Subcutaneous abdominal adipose tissue (tissue), 5 donors: ENCODE results near the gene OBP2B.
A peak's percentile ranks its signal among the peaks of the same experiment; 100 is the strongest.
"Not testable (repeated sequence)": the region's sequence is repeated elsewhere in the genome, so short reads cannot be mapped to it uniquely, and the experiment has no call there.

Source experiments
- H3K27ac ChIP-seq: one replicate; pipeline ENCODE4 v1.7.0; 2013; ENCODE audit warnings: low read depth, mild to moderate bottlenecking, inconsistent platforms, low read length, moderate library complexity
- H3K27me3 ChIP-seq, 5 donors: one replicate each; pipeline ENCODE4 v1.7.0; 2013; ENCODE audit warnings: low read length in 5 of 5, inconsistent platforms in 1 of 5; ENCODE audit not compliant: control insufficient read depth in 5 of 5, insufficient read depth in 4 of 5
- H3K36me3 ChIP-seq, 5 donors: one replicate each; pipeline ENCODE4 v1.7.0; 2013; ENCODE audit warnings: low read length in 5 of 5; ENCODE audit not compliant: control insufficient read depth in 5 of 5, insufficient read depth in 5 of 5
- H3K4me1 ChIP-seq, 5 donors: one replicate each; pipeline ENCODE4 v1.7.0; 2013; ENCODE audit warnings: low read length in 5 of 5, mild to moderate bottlenecking in 3 of 5, moderate library complexity in 1 of 5; ENCODE audit not compliant: control insufficient read depth in 5 of 5, insufficient read depth in 5 of 5
- H3K4me3 ChIP-seq, 5 donors: one replicate each; pipeline ENCODE4 v1.7.0; 2013; ENCODE audit warnings: low read length in 5 of 5, low read depth in 1 of 5
- H3K9ac ChIP-seq, 5 donors: one replicate each; pipeline ENCODE4 v1.7.0; 2013; ENCODE audit warnings: low read length in 5 of 5, mild to moderate bottlenecking in 4 of 5, moderate library complexity in 3 of 5
- H3K9me3 ChIP-seq, 5 donors: one replicate each; pipeline ENCODE4 v1.7.0; 2013; ENCODE audit warnings: low read length in 5 of 5; ENCODE audit not compliant: control insufficient read depth in 5 of 5
- donor health status: healthy.
- donor health status: healthy.
- donor health status: healthy.
- donor health status: healthy.
- donor health status: healthy.

OBP2B gene

DNA sequence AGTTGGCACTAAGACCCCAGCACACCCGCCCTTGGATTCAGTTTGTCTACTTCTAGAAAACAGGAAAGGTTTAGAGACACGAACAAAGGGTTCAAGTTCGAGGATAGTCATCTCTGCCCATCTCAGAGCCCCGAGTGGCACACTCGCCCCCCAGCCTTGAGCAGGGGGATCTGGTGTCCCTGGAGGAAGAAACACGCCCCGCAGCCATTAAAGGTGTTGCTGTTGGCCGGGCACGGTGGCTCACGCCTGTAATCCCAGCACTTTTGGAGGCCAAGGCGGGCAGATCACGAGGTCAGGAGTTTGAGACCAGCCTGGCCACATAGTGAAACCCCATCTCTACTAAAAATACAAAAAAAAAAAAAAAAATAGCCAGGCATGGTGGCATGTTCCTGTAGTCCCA is 39.4 kb downstream of the OBP2B start:
- H3K4me3 ChIP-seq, H3K27ac ChIP-seq, H3K4me1 ChIP-seq, H3K9me3 ChIP-seq, H3K9ac ChIP-seq, H3K36me3 ChIP-seq, H3K27me3 ChIP-seq: not testable (repeated sequence)

DNA sequence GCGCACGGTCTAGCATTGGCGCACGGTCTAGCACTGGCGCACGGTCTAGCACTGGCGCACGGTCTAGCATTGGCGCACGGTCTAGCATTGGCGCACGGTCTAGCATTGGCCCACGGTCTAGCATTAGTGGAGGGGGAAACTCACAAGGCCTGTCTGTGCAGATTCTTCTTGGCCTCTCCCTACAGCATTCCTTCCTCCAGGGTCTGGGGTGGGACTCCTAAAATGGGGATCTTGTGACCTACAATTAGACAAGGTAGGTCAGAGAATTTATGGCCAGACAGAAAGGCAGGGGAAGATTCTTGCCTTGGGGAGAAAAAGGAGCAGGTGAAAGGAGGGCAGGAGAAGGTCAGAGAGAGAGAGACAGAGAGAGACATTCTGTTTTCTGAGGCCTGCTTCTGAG is 39.9 kb downstream of the OBP2B start:
- Histone ChIP-seq H3K27ac (no peak overlapping the region), H3K9me3 (no peaks in the 10 kb centered on the region), H3K36me3 (no peaks in the 10 kb centered on the region), H3K27me3 (peaks cover 0 to 7% (median 6%) of the 10 kb centered on the region in 5 donors), H3K4me1 (peaks cover 1 to 6% (median 5%) of the 10 kb centered on the region in 5 donors), H3K9ac (no peak overlapping the region), H3K4me3 (no peak overlapping the region)

DNA sequence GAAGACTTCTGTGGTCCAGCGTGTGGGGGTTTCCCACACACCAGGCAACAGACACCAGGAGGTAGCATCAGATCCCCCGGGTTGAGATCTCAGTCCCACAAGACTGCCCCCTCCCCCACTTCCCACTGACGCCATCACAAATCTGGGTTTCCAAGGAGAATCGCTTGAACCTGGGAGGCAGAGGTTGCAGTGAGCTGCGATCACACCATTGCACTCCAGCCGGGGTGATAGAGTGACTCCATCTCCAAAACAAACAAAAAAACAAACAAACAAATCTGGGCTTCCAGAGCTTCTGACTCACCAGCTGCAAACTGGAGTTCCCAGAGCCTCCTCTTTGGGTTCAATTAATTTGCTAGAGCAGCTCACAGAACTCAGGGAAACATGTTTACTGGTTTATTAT is 40.6 kb downstream of the OBP2B start:
- no peaks in the 10 kb centered on the region for H3K9me3 ChIP-seq
- H3K9ac ChIP-seq = no peak overlapping the region
- H3K4me3 ChIP-seq = no peak overlapping the region
- H3K27me3 ChIP-seq = peaks cover under 1 to 7% (median 6%) of the 10 kb centered on the region in 5 donors
- no peaks in the 10 kb centered on the region for H3K36me3 ChIP-seq
- H3K27ac ChIP-seq = no peak overlapping the region
- H3K4me1 ChIP-seq = peaks cover 2 to 13% (median 12%) of the 10 kb centered on the region in 5 donors

DNA sequence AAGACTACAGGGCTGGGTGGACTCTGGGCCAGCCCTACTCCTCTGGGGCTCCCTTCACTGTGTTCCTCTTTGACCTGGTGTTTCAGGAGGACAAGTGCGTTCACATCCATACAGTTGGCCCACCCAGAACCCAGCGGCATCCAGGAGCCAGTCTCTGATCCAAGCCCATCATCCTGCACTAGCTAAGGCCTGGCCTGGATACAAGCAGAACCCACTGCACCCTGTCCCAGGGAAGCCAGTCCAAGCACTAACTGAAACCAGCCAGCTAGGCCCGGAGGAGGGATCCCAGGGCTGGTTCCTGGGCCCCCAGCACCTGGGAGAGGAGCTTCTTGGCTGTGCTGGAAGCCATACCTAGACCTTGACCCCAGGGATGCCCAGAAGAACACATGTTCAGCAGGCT is 41.3 kb downstream of the OBP2B start:
- H3K36me3 ChIP-seq = no peaks in the 10 kb centered on the region
- no peak overlapping the region for H3K4me3 ChIP-seq
- no peak overlapping the region for H3K27ac ChIP-seq
- no peaks in the 10 kb centered on the region for H3K9me3 ChIP-seq
- no peak overlapping the region for H3K9ac ChIP-seq
- peaks cover 3 to 7% (median 6%) of the 10 kb centered on the region in 5 donors for H3K27me3 ChIP-seq
- peaks cover 2 to 19% (median 18%) of the 10 kb centered on the region in 5 donors for H3K4me1 ChIP-seq

DNA sequence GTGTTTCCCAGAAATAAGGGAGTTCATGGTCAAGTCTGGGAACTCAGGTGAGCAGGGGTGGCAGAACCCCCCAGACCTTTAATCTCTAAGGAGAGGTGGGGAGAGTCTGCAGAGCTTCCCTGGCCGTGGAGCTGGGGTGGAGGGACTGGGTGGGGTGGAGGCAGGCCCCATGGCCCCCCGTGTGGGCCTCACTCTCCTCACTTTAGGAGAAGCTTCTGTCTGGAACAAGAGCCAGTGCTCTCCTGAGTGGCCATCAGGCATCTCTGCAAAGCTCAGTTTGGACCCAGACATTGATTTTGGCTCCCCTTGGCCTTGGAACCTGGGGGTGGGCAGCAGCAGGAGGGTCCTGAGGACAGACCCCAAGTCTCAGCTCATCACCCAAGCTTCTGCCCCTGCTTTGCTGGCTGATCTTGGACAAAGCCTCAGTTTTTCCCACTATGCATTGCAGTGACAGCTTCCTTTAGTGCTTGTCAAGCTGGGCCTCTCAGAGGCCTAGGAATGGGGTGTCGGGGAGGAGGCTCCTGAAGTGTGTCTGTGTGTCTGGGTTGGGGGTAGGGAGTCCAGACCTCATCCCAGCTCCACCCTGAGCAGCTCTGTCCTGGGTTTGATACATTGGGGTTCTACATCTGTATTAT is 41.8 kb downstream of the OBP2B start:
- Histone ChIP-seq H3K9me3 (no peaks in the 10 kb centered on the region), H3K36me3 (no peaks in the 10 kb centered on the region), H3K27me3 (peaks cover 3 to 7% (median 6%) of the 10 kb centered on the region in 5 donors), H3K4me3 (no peak overlapping the region), H3K4me1 (peaks cover 2 to 25% (median 21%) of the 10 kb centered on the region in 5 donors), H3K27ac (no peak overlapping the region), H3K9ac (no peak overlapping the region)

DNA sequence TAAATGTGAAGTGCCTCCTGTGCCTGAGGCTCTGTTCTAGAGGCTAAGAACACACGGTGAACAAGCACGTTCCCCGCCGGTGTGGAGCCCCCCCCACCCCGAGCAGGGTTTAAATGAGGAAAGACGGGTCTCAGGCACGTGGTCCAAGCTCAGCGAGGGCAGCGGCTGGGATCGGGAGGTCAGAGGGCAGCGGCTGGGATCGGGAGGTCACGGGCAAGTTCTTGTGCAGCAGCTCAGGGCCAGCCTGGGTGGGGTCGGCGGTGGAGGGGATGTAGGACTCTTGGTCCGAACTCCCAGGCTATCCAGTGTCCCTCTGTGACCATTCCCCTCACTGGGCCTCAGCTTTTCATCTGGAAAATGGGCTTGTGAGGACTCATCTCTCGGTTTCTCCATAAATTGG is 42.7 kb downstream of the OBP2B start:
- H3K36me3 ChIP-seq = no peaks in the 10 kb centered on the region
- H3K27me3 ChIP-seq = peaks cover 2 to 6% (median 4%) of the 10 kb centered on the region in 5 donors
- H3K4me1 ChIP-seq = peaks cover 2 to 28% (median 21%) of the 10 kb centered on the region in 5 donors
- H3K4me3 ChIP-seq = no peak overlapping the region
- H3K9ac ChIP-seq = no peak overlapping the region
- no peak overlapping the region for H3K27ac ChIP-seq
- H3K9me3 ChIP-seq = no peaks in the 10 kb centered on the region

DNA sequence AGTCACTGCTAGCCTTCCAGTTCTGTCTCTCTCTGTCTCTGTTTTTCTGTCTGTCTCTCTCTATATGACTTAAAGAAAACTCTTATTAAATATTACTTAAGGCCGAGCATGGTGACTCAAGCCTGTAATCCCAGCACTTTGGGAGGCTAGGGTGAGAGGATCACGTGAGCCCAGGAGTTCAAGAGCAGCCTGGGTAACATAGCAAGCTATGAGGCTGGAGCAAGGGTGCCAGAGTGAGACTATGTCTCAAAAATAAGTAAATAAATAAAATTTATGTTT is 43.7 kb downstream of the OBP2B start:
- Histone ChIP-seq H3K9me3 (no peaks in the 10 kb centered on the region), H3K27ac (no peak overlapping the region), H3K4me3 (no peak overlapping the region), H3K36me3 (no peaks in the 10 kb centered on the region), H3K9ac (no peak overlapping the region), H3K27me3 (peaks cover 0 to 3% (median 0%) of the 10 kb centered on the region in 5 donors), H3K4me1 (peaks cover 2 to 32% (median 21%) of the 10 kb centered on the region in 5 donors)

DNA sequence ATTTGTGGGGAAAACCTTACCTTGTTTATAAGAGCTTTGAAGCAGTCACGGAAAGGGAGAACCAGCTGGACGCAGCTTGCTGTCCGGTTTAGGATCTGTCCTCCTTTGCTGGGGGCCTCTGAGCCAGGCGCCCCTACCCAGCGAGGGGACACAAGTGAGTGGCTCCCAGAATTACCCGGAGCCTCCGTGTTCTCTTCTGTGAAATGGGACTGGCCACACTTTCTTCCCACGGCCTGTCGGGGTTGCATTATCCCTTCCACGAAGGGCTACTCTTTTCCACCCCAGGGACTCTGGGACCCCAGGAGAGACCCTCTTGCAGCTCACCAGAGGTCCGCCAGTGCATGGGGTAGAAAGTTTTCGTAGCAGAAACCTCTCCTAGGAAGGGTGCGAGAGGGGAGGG is 44.9 kb downstream of the OBP2B start:
- Histone ChIP-seq H3K36me3 (peaks cover 0 to 5% (median 0%) of the 10 kb centered on the region in 5 donors), H3K4me1 (peaks cover 2 to 32% (median 21%) of the 10 kb centered on the region in 5 donors), H3K27ac (no peak overlapping the region), H3K9me3 (no peaks in the 10 kb centered on the region), H3K4me3 (peak overlapping the region; percentile 53 to 73 (median 61)), H3K27me3 (peaks cover 0 to 3% (median 0%) of the 10 kb centered on the region in 5 donors), H3K9ac (peak overlapping the region in 4 of 5 donors; percentile 21 to 80 (median 66))

DNA sequence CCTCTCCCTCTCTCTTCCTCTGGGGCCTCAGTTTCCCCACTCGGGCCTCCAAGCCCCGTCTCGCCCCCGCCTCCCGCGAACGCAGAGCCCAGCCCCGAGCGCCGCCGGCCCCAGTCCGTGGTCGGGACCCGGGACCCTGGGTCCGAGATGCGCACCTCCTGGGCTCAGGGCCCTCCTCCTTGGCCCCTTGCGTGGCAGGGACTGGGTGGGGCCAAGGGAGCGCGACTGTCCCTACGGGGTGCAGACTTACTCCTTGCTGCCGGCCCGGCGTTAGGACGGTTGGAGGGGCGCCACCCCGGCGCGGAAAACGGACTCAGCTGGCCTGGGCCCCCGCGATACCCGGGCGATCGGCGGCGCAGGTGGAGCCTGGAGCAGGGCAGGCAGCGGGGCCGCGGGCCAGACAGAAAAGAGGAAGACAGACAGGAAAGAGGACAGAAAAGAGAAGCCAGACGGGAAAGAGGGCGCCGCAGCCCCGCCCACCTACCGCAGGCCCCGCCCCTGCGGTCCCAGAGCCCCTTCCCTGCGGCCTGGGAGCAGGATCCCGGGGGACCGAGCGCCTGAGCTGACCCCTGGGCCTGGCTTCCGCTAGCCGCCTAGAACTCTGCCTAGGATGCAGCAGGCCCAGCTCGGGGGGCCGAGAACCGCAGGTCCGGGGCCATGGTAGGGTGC is 45.4 kb downstream of the OBP2B start, which contains the start of gene GBGT1:
TSS of gene GBGT1 (minus strand) at position 411 of the 669 bp plus-strand sequence. CDS start 1,502 bp downstream, outside the sequence.
- H3K27ac ChIP-seq = no peak within 1 kb of the TSS
- peaks cover 0 to 3% (median 0%) of the 10 kb centered on the region in 5 donors for H3K27me3 ChIP-seq
- no peaks in the 10 kb centered on the region for H3K9me3 ChIP-seq
- H3K4me1 ChIP-seq = peaks cover 2 to 32% (median 21%) of the 10 kb centered on the region in 5 donors
- H3K4me3 ChIP-seq = peak within 1 kb of the TSS; percentile 53 to 73 (median 61)
- H3K36me3 ChIP-seq = peaks cover 0 to 6% (median 0%) of the 10 kb centered on the region in 5 donors
- peak within 1 kb of the TSS in 4 of 5 donors; percentile 21 to 80 (median 66) for H3K9ac ChIP-seq

DNA sequence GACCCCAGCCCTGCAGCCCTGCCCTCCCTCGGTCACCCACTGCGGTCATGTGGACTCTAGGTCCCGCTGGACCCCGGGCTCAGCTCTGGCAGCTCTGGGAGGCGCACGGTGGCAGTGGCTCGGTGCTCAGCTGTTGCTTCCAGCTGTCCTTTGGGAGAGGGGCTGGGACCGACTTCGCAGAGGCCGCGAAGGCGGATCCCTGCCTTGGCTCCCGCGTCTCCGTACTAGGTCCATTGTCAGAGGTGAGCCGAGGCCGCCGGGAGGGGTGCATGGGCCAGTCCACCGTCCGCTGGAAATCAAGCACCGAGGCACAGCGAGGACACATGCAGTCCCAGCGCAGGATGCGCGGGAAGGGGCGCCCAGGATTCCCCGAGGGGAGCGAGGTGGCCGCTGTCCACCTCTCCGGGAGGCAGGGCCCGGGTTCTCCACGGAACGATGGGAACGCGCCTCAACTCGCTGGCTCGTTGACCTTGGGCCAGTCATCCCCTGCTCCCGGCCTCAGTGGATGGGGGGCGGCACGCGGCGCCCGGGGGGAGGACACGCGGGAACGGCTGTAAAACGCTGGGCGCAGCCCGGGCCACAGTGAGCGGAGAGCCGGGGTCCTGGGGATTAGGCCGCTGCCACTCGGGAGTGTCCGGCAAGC is 46.1 kb downstream of the OBP2B start:
- H3K36me3 ChIP-seq = peaks cover 0 to 6% (median 0%) of the 10 kb centered on the region in 5 donors
- peak overlapping the region in 3 of 5 donors; percentile 65 to 80 (median 66) for H3K9ac ChIP-seq
- H3K9me3 ChIP-seq = no peaks in the 10 kb centered on the region
- no peak overlapping the region for H3K27ac ChIP-seq
- H3K27me3 ChIP-seq = peaks cover 0 to 3% (median 0%) of the 10 kb centered on the region in 5 donors
- H3K4me1 ChIP-seq = peaks cover 2 to 32% (median 21%) of the 10 kb centered on the region in 5 donors
- H3K4me3 ChIP-seq = peak overlapping the region in 4 of 5 donors; percentile 53 to 73 (median 67)
